ENCODE results near the gene ZNF610.

DNA sequence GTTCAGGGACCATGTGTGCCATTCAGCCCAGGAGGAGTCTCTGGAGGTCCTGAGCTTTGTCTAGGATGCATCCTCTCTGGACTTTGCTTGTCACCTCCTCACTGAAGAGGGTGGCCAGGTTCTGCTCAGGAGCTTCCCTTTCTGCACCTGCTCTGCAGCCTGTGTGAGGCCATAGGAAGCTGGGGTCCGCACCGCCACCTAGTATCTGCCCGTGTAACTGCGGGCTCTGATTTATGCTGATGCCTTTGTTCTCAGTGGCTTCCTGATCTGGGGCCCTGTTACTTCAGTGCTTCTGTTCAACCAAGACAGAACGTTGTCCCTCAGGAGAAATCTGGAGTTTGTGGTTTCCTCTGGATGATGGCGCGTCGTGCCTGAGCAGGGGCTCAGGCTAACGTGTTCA lies 15.5 kb downstream of the ZNF610 start:
- TF ChIP-seq CTCF (IDR thresholded peaks at IDR 0.05): no peak
- TF ChIP-seq POLR2AphosphoS5 (IDR thresholded peaks at IDR 0.05; ENCODE audit: insufficient read depth in 1 of 2, low read depth in 1 of 2): no peak
